HEK293 (cell line): Measurements from ENCODE around the gene FOSB.

ENCODE experiments used
- CTCF ChIA-PET: fragments of 350-600 bp; formaldehyde crosslinking; extraction: SDS; loops from one replicate; lab custom pipeline; 2021; ENCODE audit warnings: antibody characterized with exemption; lab: Yijun Ruan, JAX
- POLR2A ChIA-PET: fragments of 300-600 bp; formaldehyde crosslinking; extraction: SDS; loops from one replicate; lab custom pipeline; 2020; ENCODE audit warnings: antibody characterized with exemption, inconsistent platforms; lab: Yijun Ruan, JAX
- H3K27ac ChIP-seq: fragments of 200-500 bp; sonication (Bioruptor generic); 2 replicates; pipeline ENCODE4 v1.5.1; 2014; ENCODE audit warnings: low read depth, low read length, control low read depth, inconsistent platforms; ENCODE audit errors: extremely low read depth
- H3K36me3 ChIP-seq, 2 experiments: fragments of 200-500 bp in 1 of 2; sonication (Bioruptor generic) in 1 of 2; 1 replicate in 1 of 2; 2 replicates in 1 of 2; pipeline ENCODE4 v1.5.1; 2014 to 2017; ENCODE audit warnings: inconsistent platforms in 2 of 2, low read length in 2 of 2; ENCODE audit not compliant: control insufficient read depth in 2 of 2, insufficient read depth in 1 of 2
- H3K4me1 ChIP-seq: fragments of 200-500 bp; sonication (Bioruptor generic); 2 replicates; pipeline ENCODE4 v1.5.1; 2014; ENCODE audit warnings: mild to moderate bottlenecking, low read length, inconsistent platforms; ENCODE audit not compliant: control insufficient read depth, insufficient read depth
- H3K4me3 ChIP-seq: 2 replicates; pipeline ENCODE4 v1.5.1; 2011; ENCODE audit warnings: low read depth, mild to moderate bottlenecking, control low read depth, low read length, moderate library complexity
- H3K9me3 ChIP-seq: fragments of 200-500 bp; sonication (Bioruptor generic); 2 replicates; pipeline ENCODE4 v1.5.1; 2014; ENCODE audit warnings: low read depth, low read length, inconsistent platforms; ENCODE audit not compliant: control insufficient read depth, insufficient read depth
- EGR2 ChIP-seq: fragments of 450-650 bp; formaldehyde crosslinking; IDR thresholded peaks from 2 replicates; pipeline ENCODE4 v1.5.1; 2016; ENCODE audit warnings: low read depth, missing biosample characterization, missing genetic modification characterization
- HOXC10 ChIP-seq: sonication (generic); formaldehyde crosslinking; IDR thresholded peaks from 2 replicates; pipeline ENCODE4 v1.8.1; 2023; ENCODE audit warnings: mild to moderate bottlenecking, missing genetic modification reagents
- KLF8 ChIP-seq: fragments of 450-650 bp; formaldehyde crosslinking; IDR thresholded peaks from 2 replicates; pipeline ENCODE4 v1.5.1; 2016; ENCODE audit warnings: missing biosample characterization, missing genetic modification characterization
- PATZ1 ChIP-seq: fragments of 450-650 bp; formaldehyde crosslinking; IDR thresholded peaks from 2 replicates; pipeline ENCODE4 v1.5.1; 2016; ENCODE audit warnings: missing biosample characterization, missing genetic modification characterization
- PRDM1 ChIP-seq: fragments of 450-650 bp; formaldehyde crosslinking; IDR thresholded peaks from 2 replicates; pipeline ENCODE4; 2016; ENCODE audit warnings: missing biosample characterization, missing genetic modification characterization
- ZBTB17 ChIP-seq: fragments of 450-650 bp; formaldehyde crosslinking; IDR thresholded peaks from 2 replicates; pipeline ENCODE4 v1.5.1; 2016; ENCODE audit warnings: missing biosample characterization, missing genetic modification characterization
- ZBTB48 ChIP-seq: fragments of 450-650 bp; formaldehyde crosslinking; IDR thresholded peaks from 2 replicates; pipeline ENCODE4 v1.5.1; 2016; ENCODE audit warnings: missing biosample characterization, missing genetic modification characterization
- ZFHX2 ChIP-seq: fragments of 450-650 bp; formaldehyde crosslinking; conservative IDR thresholded peaks from 2 replicates; pipeline ENCODE4 v1.5.1; 2016; ENCODE audit warnings: missing biosample characterization, missing genetic modification characterization
- ZFP37 ChIP-seq: fragments of 450-650 bp; formaldehyde crosslinking; IDR thresholded peaks from 2 replicates; pipeline ENCODE4 v1.5.1; 2016; ENCODE audit warnings: missing biosample characterization, missing genetic modification characterization
- ZNF121 ChIP-seq: fragments of 450-650 bp; formaldehyde crosslinking; IDR thresholded peaks from 2 replicates; pipeline ENCODE4 v1.5.1; 2016; ENCODE audit warnings: missing biosample characterization, missing genetic modification characterization
- ZNF184 ChIP-seq: fragments of 450-650 bp; IDR thresholded peaks from 2 replicates; pipeline ENCODE4 v1.5.1; 2018; ENCODE audit warnings: missing biosample characterization, mild to moderate bottlenecking, missing genetic modification characterization
- ZNF23 ChIP-seq: fragments of 450-650 bp; formaldehyde crosslinking; IDR thresholded peaks from 2 replicates; pipeline ENCODE4 v1.5.1; 2016; ENCODE audit warnings: missing biosample characterization, missing genetic modification characterization, borderline replicate concordance
- ZNF248 ChIP-seq: fragments of 450-650 bp; formaldehyde crosslinking; IDR thresholded peaks from 2 replicates; pipeline ENCODE4 v1.5.1; 2017; ENCODE audit warnings: missing biosample characterization, missing genetic modification characterization
- ZNF391 ChIP-seq: fragments of 450-650 bp; formaldehyde crosslinking; IDR thresholded peaks from 2 replicates; pipeline ENCODE4 v1.5.1; 2016; ENCODE audit warnings: low read depth, missing biosample characterization, missing genetic modification characterization, borderline replicate concordance
- ZNF48 ChIP-seq: fragments of 450-650 bp; formaldehyde crosslinking; IDR thresholded peaks from 2 replicates; pipeline ENCODE4 v1.5.1; 2016; ENCODE audit warnings: missing biosample characterization, missing genetic modification characterization
- ZNF561 ChIP-seq: fragments of 450-650 bp; IDR thresholded peaks from 2 replicates; pipeline ENCODE4 v1.5.1; 2018; ENCODE audit warnings: missing biosample characterization, missing genetic modification characterization, borderline replicate concordance
- ZNF600 ChIP-seq: fragments of 450-650 bp; formaldehyde crosslinking; IDR thresholded peaks from 2 replicates; pipeline ENCODE4 v1.5.1; 2016; ENCODE audit warnings: missing biosample characterization, missing genetic modification characterization
- ZNF621 ChIP-seq: fragments of 450-650 bp; formaldehyde crosslinking; IDR thresholded peaks from 2 replicates; pipeline ENCODE4 v1.5.1; 2017; ENCODE audit warnings: missing biosample characterization, missing genetic modification characterization
- ZNF624 ChIP-seq: fragments of 450-650 bp; formaldehyde crosslinking; IDR thresholded peaks from 2 replicates; pipeline ENCODE4 v1.5.1; 2017; ENCODE audit warnings: missing biosample characterization, missing genetic modification characterization
- ZNF792 ChIP-seq: fragments of 450-650 bp; formaldehyde crosslinking; IDR thresholded peaks from 2 replicates; pipeline ENCODE4 v1.5.1; 2016; ENCODE audit warnings: missing biosample characterization, missing genetic modification characterization
- ZSCAN16 ChIP-seq: fragments of 450-650 bp; formaldehyde crosslinking; IDR thresholded peaks from 2 replicates; pipeline ENCODE4 v1.5.1; 2016; ENCODE audit warnings: missing biosample characterization, missing genetic modification characterization
- TF ChIP-seq, protein P1 (sequence below): fragments of 450-650 bp; formaldehyde crosslinking; IDR thresholded peaks from 2 replicates; pipeline ENCODE4 v1.5.1; 2017; ENCODE audit warnings: missing biosample characterization, missing genetic modification characterization

The FOSB gene

DNA sequence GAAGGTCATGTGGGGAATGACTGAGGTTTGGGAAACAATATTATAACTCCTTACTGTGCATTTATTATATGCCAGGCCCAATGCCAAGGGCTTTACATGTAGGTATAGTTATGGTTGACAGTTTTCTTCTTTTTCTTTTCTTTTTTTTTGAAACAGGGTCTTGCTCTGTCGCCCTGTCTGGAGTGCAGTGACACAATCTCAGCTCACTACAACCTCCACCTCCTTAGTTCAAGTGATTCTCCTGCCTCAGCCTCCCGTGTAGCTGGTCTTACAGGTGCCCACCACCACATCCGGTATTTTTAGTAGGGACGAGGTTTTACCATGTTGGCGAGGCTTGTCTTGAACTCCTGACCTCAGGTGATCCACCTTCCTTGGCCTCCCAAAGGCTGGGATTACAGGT is 15.2 kb downstream of the FOSB start (continued):
- TF ChIP-seq PATZ1 (tag by site-specific recombination) (no peak), ZNF600 (tag by site-specific recombination) (no peak), ZNF121 (tag by site-specific recombination) (peak; percentile 81; the same call in 1 of the 2 replicates)

DNA sequence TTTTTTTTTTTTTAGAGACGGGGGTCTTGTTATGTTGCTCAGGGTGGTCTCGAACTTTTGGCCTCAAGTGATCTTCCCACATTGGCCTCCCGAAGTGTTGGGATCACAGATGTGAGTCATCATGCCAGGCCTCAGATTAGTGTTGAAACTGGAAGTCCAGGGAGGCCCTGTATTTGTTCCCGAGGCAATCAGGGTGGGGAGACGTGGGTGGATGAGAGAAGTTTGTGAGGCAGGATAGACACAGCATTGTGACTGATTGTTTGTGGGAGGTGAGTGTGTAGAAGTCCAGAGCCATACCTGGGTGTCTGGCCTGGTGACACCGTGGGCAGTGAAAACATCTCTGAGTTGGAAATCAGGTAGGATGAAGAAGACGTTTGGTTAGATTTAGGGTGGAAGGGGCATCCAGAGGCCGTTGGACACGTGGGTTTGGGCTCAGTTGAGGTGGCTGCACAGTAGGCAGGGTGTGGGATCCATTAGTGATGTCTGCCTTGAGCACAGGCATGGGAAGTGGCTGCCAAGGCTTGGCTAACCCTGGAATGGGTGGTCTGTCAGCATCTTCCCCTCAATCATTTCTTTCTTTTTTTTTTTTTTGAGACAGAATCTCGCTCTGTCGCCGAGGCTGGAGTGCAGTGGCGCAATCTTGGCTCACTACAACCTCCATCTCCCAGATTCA is 16.6 kb downstream of the FOSB start:
- H3K36me3 ChIP-seq, result no peaks in the 10 kb centered on the region; a peak in 1 of 3 replicates
- no peak overlapping the region for H3K4me3 ChIP-seq
- no peaks in the 10 kb centered on the region for H3K9me3 ChIP-seq
- POLR2A ChIA-PET, result interaction anchor here (0.6 to 1.8 kb wide), 4 partner anchors 11 to 158 kb away, joined by 3 to 5 read pairs (median 4); partner anchors contain the start of gene PPP1R13L
- H3K4me1 ChIP-seq, result peaks cover 2% of the 10 kb centered on the region; the same call in 1 of the 2 replicates
- H3K27ac ChIP-seq, result no peak overlapping the region
- TF ChIP-seq ZBTB17 (tag by site-specific recombination), result peak; percentile 89
- no peak for TF ChIP-seq ZNF248 (tag by site-specific recombination)
- no peak for TF ChIP-seq PRDM1 (tag by site-specific recombination)
- TF ChIP-seq ZSCAN16, result peak; percentile 83; the same call in 1 of the 2 replicates
- TF ChIP-seq EGR2 (tag by site-specific recombination), result peak; percentile 98
- TF ChIP-seq ZFHX2, result peak; percentile 95
- peak; percentile 93; the same call in 1 of the 2 replicates for TF ChIP-seq ZNF23 (tag by site-specific recombination)
- CTCF ChIA-PET, result interaction anchor here (0.6 to 6.1 kb wide), 52 partner anchors 8 to 523 kb away, joined by 3 to 87 read pairs (median 6); partner anchors contain the start of genes FOSB, PPM1N, PPP1R37 and RTN2

GRCh38 chr19:45485305-45486077 is 17.7 kb downstream of the FOSB start:
- H3K27ac ChIP-seq, result peak overlapping the region; percentile 53; the same call in 1 of the 2 replicates
- no peaks in the 10 kb centered on the region for H3K9me3 ChIP-seq
- CTCF ChIA-PET, result interaction anchor here (0.6 to 6.1 kb wide), 61 partner anchors 8 to 1670 kb away, joined by 3 to 87 read pairs (median 4); partner anchors contain the start of genes BLOC1S3, FOSB, PPM1N and PPP1R13L
- POLR2A ChIA-PET, result interaction anchor here (0.5 to 1.8 kb wide), 11 partner anchors 10 to 463 kb away, joined by 3 to 8 read pairs (median 4); partner anchors contain the start of gene PPP1R13L
- peaks cover 2% of the 10 kb centered on the region; the same call in 1 of the 2 replicates for H3K4me1 ChIP-seq
- H3K36me3 ChIP-seq, result no peaks in the 10 kb centered on the region; a peak in 1 of 3 replicates
- peak overlapping the region; percentile 53 for H3K4me3 ChIP-seq
- TF ChIP-seq ZNF621 (tag by site-specific recombination) (no peak), HOXC10 (CRISPR knock-in tag) (no peak), KLF8 (tag by site-specific recombination) (peak; percentile 69), ZBTB17 (tag by site-specific recombination) (no peak; the same call in 1 of the 2 replicates), ZSCAN16 (no peak), ZNF624 (tag by site-specific recombination) (no peak), ZNF184 (tag by site-specific recombination) (no peak), ZNF48 (tag by site-specific recombination) (no peak), ZBTB48 (peak; percentile 80; the same call in 1 of the 2 replicates), ZFP37 (peak; percentile 50; the same call in 1 of the 2 replicates), ZNF792 (tag by site-specific recombination) (no peak), PATZ1 (tag by site-specific recombination) (peak; percentile 94), ZNF561 (tag by site-specific recombination) (0 out of 2 replicates have a peak, but pooled peaks have one; percentile 28), ZNF391 (no peak)
- TF ChIP-seq, protein P1, sequence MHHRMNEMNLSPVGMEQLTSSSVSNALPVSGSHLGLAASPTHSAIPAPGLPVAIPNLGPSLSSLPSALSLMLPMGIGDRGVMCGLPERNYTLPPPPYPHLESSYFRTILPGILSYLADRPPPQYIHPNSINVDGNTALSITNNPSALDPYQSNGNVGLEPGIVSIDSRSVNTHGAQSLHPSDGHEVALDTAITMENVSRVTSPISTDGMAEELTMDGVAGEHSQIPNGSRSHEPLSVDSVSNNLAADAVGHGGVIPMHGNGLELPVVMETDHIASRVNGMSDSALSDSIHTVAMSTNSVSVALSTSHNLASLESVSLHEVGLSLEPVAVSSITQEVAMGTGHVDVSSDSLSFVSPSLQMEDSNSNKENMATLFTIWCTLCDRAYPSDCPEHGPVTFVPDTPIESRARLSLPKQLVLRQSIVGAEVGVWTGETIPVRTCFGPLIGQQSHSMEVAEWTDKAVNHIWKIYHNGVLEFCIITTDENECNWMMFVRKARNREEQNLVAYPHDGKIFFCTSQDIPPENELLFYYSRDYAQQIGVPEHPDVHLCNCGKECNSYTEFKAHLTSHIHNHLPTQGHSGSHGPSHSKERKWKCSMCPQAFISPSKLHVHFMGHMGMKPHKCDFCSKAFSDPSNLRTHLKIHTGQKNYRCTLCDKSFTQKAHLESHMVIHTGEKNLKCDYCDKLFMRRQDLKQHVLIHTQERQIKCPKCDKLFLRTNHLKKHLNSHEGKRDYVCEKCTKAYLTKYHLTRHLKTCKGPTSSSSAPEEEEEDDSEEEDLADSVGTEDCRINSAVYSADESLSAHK (tag by site-specific recombination), result 0 out of 2 replicates have a peak, but pooled peaks have one; percentile 8
